GM21360 (cell line): ENCODE results near the gene ANKRD13D.
A peak's percentile ranks its signal among the peaks of the same experiment; 100 is the strongest.

Source experiments
- ATAC-seq: cut with Tn5 transposase; IDR thresholded peaks from one replicate; pipeline ENCODE4 v1.9.1; 2021; ENCODE audit warnings: mild to moderate bottlenecking, moderate library complexity; ENCODE audit not compliant: unreplicated experiment

ANKRD13D gene

DNA sequence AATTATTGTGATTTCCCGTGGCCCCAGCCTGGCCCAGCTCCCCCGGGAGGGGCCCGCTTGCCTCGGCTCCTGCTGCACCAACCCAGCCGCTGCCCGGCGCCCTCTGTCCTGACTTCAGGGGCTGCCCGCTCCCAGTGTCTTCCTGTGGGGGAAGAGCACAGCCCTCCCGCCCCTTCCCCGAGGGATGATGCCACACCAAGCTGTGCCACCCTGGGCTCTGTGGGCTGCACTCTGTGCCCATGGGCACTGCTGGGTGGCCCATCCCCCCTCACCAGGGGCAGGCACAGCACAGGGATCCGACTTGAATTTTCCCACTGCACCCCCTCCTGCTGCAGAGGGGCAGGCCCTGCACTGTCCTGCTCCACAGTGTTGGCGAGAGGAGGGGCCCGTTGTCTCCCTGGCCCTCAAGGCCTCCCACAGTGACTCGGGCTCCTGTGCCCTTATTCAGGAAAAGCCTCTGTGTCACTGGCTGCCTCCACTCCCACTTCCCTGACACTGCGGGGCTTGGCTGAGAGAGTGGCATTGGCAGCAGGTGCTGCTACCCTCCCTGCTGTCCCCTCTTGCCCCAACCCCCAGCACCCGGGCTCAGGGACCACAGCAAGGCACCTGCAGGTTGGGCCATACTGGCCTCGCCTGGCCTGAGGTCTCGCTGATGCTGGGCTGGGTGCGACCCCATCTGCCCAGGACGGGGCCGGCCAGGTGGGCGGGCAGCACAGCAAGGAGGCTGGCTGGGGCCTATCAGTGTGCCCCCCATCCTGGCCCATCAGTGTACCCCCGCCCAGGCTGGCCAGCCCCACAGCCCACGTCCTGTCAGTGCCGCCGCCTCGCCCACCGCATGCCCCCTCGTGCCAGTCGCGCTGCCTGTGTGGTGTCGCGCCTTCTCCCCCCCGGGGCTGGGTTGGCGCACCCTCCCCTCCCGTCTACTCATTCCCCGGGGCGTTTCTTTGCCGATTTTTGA is 3.3 kb upstream of the ANKRD13D start:
- no peak for ATAC-seq

- no peak for ATAC-seq
Measured at GRCh38 chr11:67286621-67287333, 2.3 kb upstream of the ANKRD13D start.

- ATAC-seq, result no peak
Measured at GRCh38 chr11:67287355-67288197, 1.5 kb upstream of the ANKRD13D start.

DNA sequence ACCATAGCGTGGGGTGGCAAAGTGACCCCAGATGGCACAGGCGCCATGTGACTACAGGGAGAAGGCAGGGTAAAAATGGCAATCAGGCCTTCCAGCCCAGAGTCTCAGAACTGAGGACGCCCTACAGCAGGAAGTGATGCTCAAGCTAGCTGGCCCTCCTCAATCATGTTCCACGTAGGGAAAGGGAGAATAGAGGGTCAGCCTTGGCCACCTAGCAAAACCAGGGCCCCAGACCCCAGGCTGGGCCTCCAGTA is 978 bp upstream of the ANKRD13D start:
- peak; percentile 4 for ATAC-seq

DNA sequence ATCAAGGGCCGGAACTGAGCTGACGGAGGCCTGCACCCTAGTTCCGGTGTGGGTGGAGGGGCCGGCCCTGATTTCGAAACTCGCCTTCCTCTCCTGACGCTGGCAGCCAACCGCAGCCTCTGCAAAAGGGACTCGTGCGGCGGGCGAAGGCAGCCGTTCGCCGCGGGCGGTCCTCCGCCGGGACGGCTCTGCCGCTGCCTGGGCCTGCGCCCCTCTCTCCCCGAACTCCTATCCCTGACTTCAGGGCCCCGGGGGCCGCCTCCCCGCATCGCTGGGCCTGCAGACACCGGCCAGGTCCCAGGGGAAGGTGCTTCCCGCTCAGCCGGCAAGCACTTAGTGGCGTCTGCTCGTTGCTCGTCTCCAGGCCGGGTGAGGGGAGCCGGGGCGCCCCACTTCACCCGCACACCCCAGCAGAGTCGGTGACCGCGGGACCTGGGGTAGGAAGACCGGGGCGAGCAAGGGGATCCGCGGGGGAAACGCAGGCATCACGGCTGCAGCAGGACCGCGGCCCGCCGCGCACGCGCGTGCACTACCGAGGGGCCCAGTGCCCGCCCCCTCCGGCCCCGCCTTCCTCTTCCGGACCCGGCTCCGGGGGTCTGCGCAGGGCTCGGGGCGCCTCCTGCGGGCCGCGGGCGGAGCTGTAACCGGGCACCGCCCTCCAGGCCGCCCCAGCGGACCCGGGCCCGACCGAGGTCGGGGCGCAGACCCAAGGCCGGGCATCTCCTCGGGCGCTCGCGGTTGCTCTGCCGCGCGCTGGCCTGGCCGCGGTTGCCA is 464 bp upstream of the ANKRD13D start:
- ATAC-seq, result peak; percentile 51

DNA sequence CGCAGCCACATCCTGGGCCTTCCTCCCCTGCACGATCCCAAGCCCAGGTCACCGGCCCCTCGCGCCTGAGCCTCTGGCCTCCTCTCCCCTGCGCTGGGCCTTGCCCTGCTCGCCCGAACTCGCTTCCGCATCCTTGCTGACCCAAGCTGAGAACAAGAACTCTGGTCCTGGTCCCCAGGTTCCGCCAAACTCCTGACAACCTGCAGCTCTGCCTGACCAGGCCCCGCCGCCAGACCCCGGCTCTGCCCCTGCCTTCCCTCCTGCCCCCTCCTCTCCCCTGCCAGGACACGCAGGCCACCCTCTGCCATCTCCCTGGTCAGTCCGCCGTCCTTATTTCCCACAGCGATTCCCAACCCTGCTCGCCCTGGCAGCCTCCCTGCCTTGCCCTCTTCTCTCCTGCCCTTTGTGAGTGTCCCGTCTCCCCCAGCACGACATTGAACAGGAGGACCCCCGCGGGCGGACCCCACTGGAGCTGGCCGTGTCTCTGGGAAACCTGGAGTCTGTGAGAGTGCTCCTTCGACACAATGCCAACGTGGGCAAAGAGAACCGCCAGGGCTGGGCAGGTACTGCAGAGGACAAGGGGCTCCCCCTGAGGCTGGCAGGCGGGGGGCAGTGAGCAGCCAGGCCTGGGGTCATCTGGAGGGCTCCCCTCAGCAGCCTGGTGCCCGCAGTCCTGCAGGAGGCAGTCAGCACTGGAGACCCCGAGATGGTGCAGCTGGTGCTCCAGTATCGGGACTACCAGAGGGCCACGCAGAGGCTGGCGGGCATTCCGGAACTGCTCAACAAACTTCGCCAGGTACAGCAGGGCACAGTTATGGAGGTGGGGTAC is 762 bp downstream of the ANKRD13D start:
- ATAC-seq, result no peak

GRCh38 chr11:67290801-67291200 is 1.7 kb downstream of the ANKRD13D start:
- no peak for ATAC-seq

GRCh38 chr11:67291481-67292381 is 2.6 kb downstream of the ANKRD13D start:
- ATAC-seq, result no peak

DNA sequence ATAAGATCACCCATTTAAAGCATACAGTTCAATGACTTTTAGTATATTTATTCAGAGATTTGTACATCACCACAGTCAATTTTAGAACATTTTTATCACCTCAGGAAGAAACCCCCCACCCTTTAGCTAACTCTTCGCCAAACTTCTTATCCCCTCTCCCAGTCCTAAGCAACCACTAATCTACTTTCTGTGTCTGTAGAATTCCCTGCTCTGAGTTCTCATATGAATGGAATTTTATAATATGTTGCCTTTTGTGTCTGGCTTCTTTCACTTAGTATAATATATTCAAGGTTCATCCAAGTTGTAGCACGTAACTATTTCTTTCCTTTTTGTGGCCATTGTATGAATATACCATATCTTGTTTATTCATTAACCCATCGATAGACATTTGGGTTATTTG is 3.6 kb downstream of the ANKRD13D start:
- no peak for ATAC-seq

- ATAC-seq, result no peak
Measured at GRCh38 chr11:67293090-67293489, 4.0 kb downstream of the ANKRD13D start.

- no peak for ATAC-seq
Measured at GRCh38 chr11:67295846-67296245, 6.7 kb downstream of the ANKRD13D start.

DNA sequence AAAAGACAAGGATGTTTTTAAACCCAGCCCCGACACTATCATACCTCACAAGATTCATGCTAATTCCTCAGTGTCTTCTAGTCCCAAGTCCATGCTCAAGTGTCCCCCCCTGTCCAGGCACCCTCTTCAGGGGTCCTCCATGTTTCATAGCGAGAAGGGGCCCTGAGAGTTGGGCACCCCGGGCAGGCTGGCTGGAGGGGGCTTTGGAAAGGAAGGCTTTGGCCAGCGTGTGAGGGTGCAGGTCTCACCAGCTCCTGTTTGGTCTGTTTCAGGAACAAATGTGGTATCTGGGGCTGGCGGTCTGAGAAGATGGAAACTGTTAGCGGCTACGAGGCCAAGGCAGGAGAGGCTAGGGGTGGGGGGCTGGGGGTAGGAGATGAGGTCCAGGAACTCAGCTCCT is 9.7 kb downstream of the ANKRD13D start:
- ATAC-seq, result no peak

- no peak for ATAC-seq
Measured at GRCh38 chr11:67299471-67300191, 10.5 kb downstream of the ANKRD13D start.

- no peak for ATAC-seq
Measured at GRCh38 chr11:67300256-67300755, 11.2 kb downstream of the ANKRD13D start.

- no peak for ATAC-seq
Measured at GRCh38 chr11:67300756-67301312, 11.7 kb downstream of the ANKRD13D start.

GRCh38 chr11:67301313-67301921 is 12.3 kb downstream of the ANKRD13D start:
- no peak for ATAC-seq

- no peak for ATAC-seq
Measured at GRCh38 chr11:67301951-67302516, 12.9 kb downstream of the ANKRD13D start.
